CD4-positive, alpha-beta memory T cell (primary cell): Measurements from ENCODE around the gene RAB41. TPM values are rescaled to one million over a fixed set of nuclear protein-coding genes. Genes with fewer than 3 reads are reported as not detected.
"Not testable (repeated sequence)": the region's sequence is repeated elsewhere in the genome, so short reads cannot be mapped to it uniquely, and the experiment has no call there.

ENCODE experiments used
- CTCF ChIA-PET: fragments of 350-600 bp; sonication (Branson Sonifier 250); formaldehyde crosslinking; loops from one replicate; lab custom pipeline; 2021; ENCODE audit warnings: inconsistent platforms; ENCODE audit not compliant: partially characterized antibody; lab: Charles Lee
- POLR2A ChIA-PET: fragments of 350-600 bp; sonication (Branson Sonifier 250); formaldehyde crosslinking; loops from one replicate; lab custom pipeline; 2021; ENCODE audit not compliant: partially characterized antibody; lab: Charles Lee
- DNase-seq, 5 donors: peaks; one replicate each; pipeline versions ENCODE4 v3.0.0 to v3.0.0-alpha.2; 2020 to 2022; ENCODE audit warnings: mixed read lengths in 1 of 5
- H3K27ac ChIP-seq: one replicate; pipeline ENCODE4 v1.7.0; 2013; ENCODE audit warnings: low read depth, low read length
- H3K27me3 ChIP-seq: 2 replicates; pipeline ENCODE4 v1.7.0; 2013; ENCODE audit warnings: mild to moderate bottlenecking, low read length, moderate library complexity; ENCODE audit not compliant: insufficient read depth
- H3K36me3 ChIP-seq: 2 replicates; pipeline ENCODE4 v1.7.0; 2013; ENCODE audit warnings: mild to moderate bottlenecking, low read length, moderate library complexity; ENCODE audit not compliant: insufficient read depth
- H3K4me1 ChIP-seq: 2 replicates; pipeline ENCODE4 v1.7.0; 2013; ENCODE audit warnings: mild to moderate bottlenecking, low read length, moderate library complexity; ENCODE audit not compliant: insufficient read depth
- H3K4me3 ChIP-seq, 2 donors: one replicate each; pipeline ENCODE4 v1.7.0; 2013; ENCODE audit warnings: low read length in 2 of 2, mild to moderate bottlenecking in 1 of 2
- H3K9me3 ChIP-seq, 2 donors: one replicate each; pipeline ENCODE4 v1.7.0; 2013; ENCODE audit warnings: low read length in 2 of 2, control low read depth in 1 of 2; ENCODE audit not compliant: control insufficient read depth in 1 of 2
- H3K27ac Mint-ChIP-seq, 7 donors: one replicate each; pipeline ENCODE4 v1.8.0; 2020 to 2021; ENCODE audit warnings: mixed read lengths in 7 of 7, mild to moderate bottlenecking in 6 of 7, inconsistent platforms in 3 of 7, moderate library complexity in 3 of 7
- H3K27me3 Mint-ChIP-seq, 2 donors: one replicate each; pipeline ENCODE4 v1.8.0; 2020 to 2021; ENCODE audit warnings: mixed read lengths in 2 of 2
- H3K36me3 Mint-ChIP-seq, 2 donors: one replicate each; pipeline ENCODE4 v1.8.0; 2020 to 2021; ENCODE audit warnings: mixed read lengths in 2 of 2, inconsistent platforms in 1 of 2, mild to moderate bottlenecking in 1 of 2
- H3K4me1 Mint-ChIP-seq, 4 donors: one replicate each; pipeline ENCODE4 v1.8.0; 2020 to 2021; ENCODE audit warnings: mixed read lengths in 4 of 4, mild to moderate bottlenecking in 1 of 4
- H3K4me3 Mint-ChIP-seq, 8 donors: one replicate each; pipeline ENCODE4 v1.8.0; 2020 to 2021; ENCODE audit warnings: mixed read lengths in 8 of 8, mild to moderate bottlenecking in 7 of 8, moderate library complexity in 6 of 8, inconsistent platforms in 3 of 8
- H3K9me3 Mint-ChIP-seq, 8 donors: one replicate each; pipeline ENCODE4 v1.8.0; 2020 to 2021; ENCODE audit warnings: mixed read lengths in 8 of 8, mild to moderate bottlenecking in 5 of 8, inconsistent platforms in 3 of 8, moderate library complexity in 1 of 8
- intact Hi-C: fragments of 100-400 bp; cut with micrococcal nuclease; formaldehyde crosslinking; loops from one replicate; pipeline ENCODE4 v1.15.1; 2023
- polyA plus RNA-seq, 2 donors: library from polyadenylated mRNA; unstranded; fragments of 300-500 nt; fragmentation: Illumina TruSeq; gene quantifications; one replicate each; pipeline ENCODE4 v1.2.3, GENCODE V29; 2021
- total RNA-seq, 2 experiments: library from RNA; stranded (reverse); gene quantifications; one replicate each; pipeline ENCODE4 v1.2.3, GENCODE V29; 2021

RAB41 gene
- total RNA-seq (not detected), polyA plus RNA-seq (not detected)

DNA sequence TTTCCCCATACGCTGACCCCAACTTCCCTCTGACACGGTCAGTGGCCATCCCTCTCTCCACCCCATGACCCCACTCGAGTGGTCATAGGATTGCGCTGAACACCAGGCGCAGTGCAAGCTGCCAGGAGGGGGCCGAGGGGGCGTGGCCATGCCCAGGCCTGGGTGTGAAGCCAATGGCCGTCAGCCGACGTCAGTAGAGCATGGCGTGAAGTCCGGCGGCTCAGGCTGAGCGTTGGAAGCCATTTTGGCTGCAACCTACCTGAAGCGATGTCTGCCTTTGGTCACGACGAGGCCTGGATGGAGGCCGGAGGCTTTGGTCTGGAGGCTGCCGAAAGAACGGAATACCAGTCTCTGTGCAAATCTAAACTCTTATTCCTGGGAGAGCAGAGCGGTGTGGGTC lies at the start of gene RAB41:
TSS of gene RAB41 (plus strand) at position 222 of the 400 bp plus-strand sequence. CDS start at position 268, 46 bp downstream.
- H3K4me1 Mint-ChIP-seq, result no peaks in the 10 kb centered on the region
- H3K27ac ChIP-seq, result no peak within 1 kb of the TSS
- no peak within 1 kb of the TSS for H3K27ac Mint-ChIP-seq
- no peak within 1 kb of the TSS for H3K4me3 ChIP-seq
- H3K9me3 ChIP-seq, result no peaks in the 10 kb centered on the region
- peaks cover 0 to 1% (median 0%) of the 10 kb centered on the region in 8 donors for H3K9me3 Mint-ChIP-seq
- ChIA-PET POLR2A (no interaction called here), CTCF (no interaction called here)
- no peak for DNase-seq
- no peak within 1 kb of the TSS for H3K4me3 Mint-ChIP-seq
- no peaks in the 10 kb centered on the region for H3K27me3 Mint-ChIP-seq
- H3K36me3 Mint-ChIP-seq, result peaks cover 20 to 29% of the 10 kb centered on the region in 2 donors
- no peaks in the 10 kb centered on the region for H3K27me3 ChIP-seq
- intact Hi-C loops, result no loop called here
- H3K4me1 ChIP-seq, result no peaks in the 10 kb centered on the region
- no peaks in the 10 kb centered on the region for H3K36me3 ChIP-seq

DNA sequence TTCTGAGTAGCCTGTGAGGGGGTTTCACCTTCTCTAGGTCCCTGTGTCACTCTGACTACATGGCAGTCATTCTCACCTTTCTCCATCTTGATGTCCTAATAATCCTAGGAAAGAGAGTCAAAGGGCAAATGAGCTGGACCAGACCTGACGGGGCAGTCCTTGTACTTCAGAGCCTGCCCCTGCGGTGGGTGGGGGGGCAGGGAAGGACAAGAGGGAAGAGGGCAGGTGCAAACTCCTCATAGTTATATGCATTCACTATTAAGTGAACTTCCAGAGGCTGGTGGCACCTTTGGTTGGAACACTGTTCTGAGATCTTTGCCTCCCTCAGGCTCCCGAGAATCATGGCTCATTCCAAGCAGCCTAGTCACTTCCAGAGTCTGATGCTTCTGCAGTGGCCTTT lies 47.6 kb upstream of the RAB41 start, which contains the start of gene AWAT1:
TSS of gene AWAT1 (plus strand) at position 301 of the 400 bp plus-strand sequence. CDS start at position 342, 41 bp downstream.
- no peak for DNase-seq
- H3K4me1 Mint-ChIP-seq, result no peaks in the 10 kb centered on the region
- Histone ChIP-seq H3K27ac (no peak within 1 kb of the TSS), H3K36me3 (no peaks in the 10 kb centered on the region), H3K27me3 (no peaks in the 10 kb centered on the region), H3K4me3 (no peak within 1 kb of the TSS), H3K9me3 (no peaks in the 10 kb centered on the region), H3K4me1 (no peaks in the 10 kb centered on the region)
- intact Hi-C loops, result no loop called here
- H3K36me3 Mint-ChIP-seq, result no peaks in the 10 kb centered on the region
- ChIA-PET POLR2A (no interaction called here), CTCF (no interaction called here)
- no peak within 1 kb of the TSS for H3K4me3 Mint-ChIP-seq
- no peak within 1 kb of the TSS for H3K27ac Mint-ChIP-seq
- no peaks in the 10 kb centered on the region for H3K9me3 Mint-ChIP-seq
- H3K27me3 Mint-ChIP-seq, result no peaks in the 10 kb centered on the region

DNA sequence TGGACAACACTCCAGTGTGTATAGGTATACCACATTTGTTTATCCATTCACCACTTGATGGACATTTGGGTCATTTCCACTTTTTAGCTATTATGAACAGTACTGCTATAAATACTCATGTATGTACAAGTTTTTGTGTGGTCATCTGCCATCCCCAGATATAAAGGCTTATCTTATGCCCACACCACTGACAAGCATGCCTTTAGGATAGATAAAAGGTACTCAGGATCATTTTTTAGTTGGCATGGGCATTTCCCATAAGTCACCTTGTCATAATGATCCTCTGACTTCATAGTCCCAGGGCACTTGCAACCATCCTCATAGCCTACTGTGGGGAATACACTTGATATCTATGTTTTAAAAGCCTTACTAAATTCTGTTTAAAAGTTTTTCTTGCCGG lies 41.2 kb upstream of the RAB41 start:
- H3K9me3 ChIP-seq, result no peaks in the 10 kb centered on the region
- H3K27me3 ChIP-seq, result no peaks in the 10 kb centered on the region
- no peak overlapping the region for H3K4me3 ChIP-seq
- H3K27me3 Mint-ChIP-seq, result no peaks in the 10 kb centered on the region
- no peaks in the 10 kb centered on the region for H3K4me1 ChIP-seq
- no peak overlapping the region for H3K4me3 Mint-ChIP-seq
- ChIA-PET POLR2A (no interaction called here), CTCF (no interaction called here)
- no peak overlapping the region for H3K27ac Mint-ChIP-seq
- H3K36me3 Mint-ChIP-seq, result no peaks in the 10 kb centered on the region
- no peak overlapping the region for H3K27ac ChIP-seq
- DNase-seq, result no peak
- H3K4me1 Mint-ChIP-seq, result no peaks in the 10 kb centered on the region
- H3K36me3 ChIP-seq, result no peaks in the 10 kb centered on the region
- intact Hi-C loops, result no loop called here
- no peaks in the 10 kb centered on the region for H3K9me3 Mint-ChIP-seq

DNA sequence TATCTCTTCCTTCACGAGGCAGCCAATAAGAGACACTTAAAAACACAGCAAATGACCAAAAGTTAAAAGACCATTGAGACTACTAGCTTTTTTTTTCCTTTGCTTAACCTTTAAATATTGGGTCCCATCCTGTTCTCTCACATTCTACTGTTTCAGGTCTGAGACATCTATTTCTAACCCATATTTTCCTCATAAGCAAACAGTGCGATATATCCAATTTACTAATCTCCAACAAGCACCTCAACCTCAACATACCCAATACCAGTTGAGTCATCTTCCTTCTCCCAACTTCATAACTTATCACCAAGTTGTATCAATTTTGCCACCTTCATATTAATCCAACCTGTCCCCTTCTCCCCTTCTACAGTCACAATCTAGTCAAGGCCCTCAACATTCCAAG lies 40.5 kb upstream of the RAB41 start:
- Mint-ChIP-seq H3K36me3 (no peaks in the 10 kb centered on the region), H3K9me3 (no peaks in the 10 kb centered on the region), H3K27me3 (no peaks in the 10 kb centered on the region), H3K27ac (no peak overlapping the region), H3K4me1 (no peaks in the 10 kb centered on the region), H3K4me3 (no peak overlapping the region)
- Histone ChIP-seq H3K27ac (no peak overlapping the region), H3K27me3 (no peaks in the 10 kb centered on the region), H3K4me3 (no peak overlapping the region), H3K4me1 (no peaks in the 10 kb centered on the region), H3K36me3 (no peaks in the 10 kb centered on the region), H3K9me3 (no peaks in the 10 kb centered on the region)
- intact Hi-C loops, result no loop called here
- CTCF ChIA-PET, result no interaction called here
- no peak for DNase-seq
- POLR2A ChIA-PET, result no interaction called here

DNA sequence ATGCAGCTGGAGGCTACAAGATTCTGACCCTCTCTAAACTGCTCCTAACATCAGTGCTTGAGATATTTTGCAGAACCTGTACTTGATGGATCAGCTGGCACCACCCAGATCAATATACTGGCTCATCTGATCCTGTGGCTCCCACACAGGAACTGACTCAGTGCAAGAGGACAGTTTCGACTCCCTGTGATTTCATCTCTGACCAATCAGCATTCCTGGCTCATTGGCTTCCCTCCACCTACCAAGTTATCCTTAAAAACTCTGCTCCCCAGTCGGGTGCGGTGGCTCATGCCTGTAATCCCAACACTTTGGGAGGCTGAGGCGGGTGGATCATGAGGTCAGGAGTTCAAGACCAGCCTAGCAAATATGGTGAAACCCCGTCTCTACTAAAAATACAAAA lies 38.4 kb upstream of the RAB41 start:
- H3K4me1 Mint-ChIP-seq, H3K27ac ChIP-seq, DNase-seq, H3K9me3 Mint-ChIP-seq, H3K36me3 Mint-ChIP-seq, H3K4me1 ChIP-seq, H3K4me3 Mint-ChIP-seq, POLR2A ChIA-PET, H3K27ac Mint-ChIP-seq, H3K36me3 ChIP-seq, H3K4me3 ChIP-seq, H3K27me3 Mint-ChIP-seq, H3K9me3 ChIP-seq, H3K27me3 ChIP-seq, intact Hi-C loops, CTCF ChIA-PET: not testable (repeated sequence)

DNA sequence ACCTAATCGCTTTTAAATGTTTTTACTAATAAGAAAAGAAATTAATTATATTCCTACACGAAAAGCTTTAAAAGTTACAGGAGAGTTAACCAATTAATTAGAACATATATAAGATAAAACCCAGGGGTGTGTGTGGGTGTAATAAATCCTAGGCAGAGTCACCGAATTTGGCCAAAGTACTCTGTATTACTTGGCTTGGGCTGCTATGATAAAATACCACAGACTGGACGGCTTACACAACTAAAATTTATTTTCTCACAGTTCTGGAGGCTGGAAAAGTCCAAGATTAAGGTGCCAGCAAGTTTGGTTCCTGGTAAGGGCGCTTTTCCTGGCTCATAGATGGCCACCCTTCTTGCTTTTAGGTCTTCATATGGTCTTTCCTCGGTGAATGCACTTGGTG lies 37.1 kb upstream of the RAB41 start:
- no peaks in the 10 kb centered on the region for H3K27me3 Mint-ChIP-seq
- no peak overlapping the region for H3K4me3 Mint-ChIP-seq
- no peaks in the 10 kb centered on the region for H3K4me1 Mint-ChIP-seq
- no peaks in the 10 kb centered on the region for H3K36me3 Mint-ChIP-seq
- H3K9me3 Mint-ChIP-seq, result no peaks in the 10 kb centered on the region
- POLR2A ChIA-PET, result no interaction called here
- DNase-seq, result no peak
- no peaks in the 10 kb centered on the region for H3K36me3 ChIP-seq
- CTCF ChIA-PET, result no interaction called here
- intact Hi-C loops, result no loop called here
- no peak overlapping the region for H3K4me3 ChIP-seq
- H3K27ac Mint-ChIP-seq, result no peak overlapping the region
- no peaks in the 10 kb centered on the region for H3K27me3 ChIP-seq
- H3K4me1 ChIP-seq, result no peaks in the 10 kb centered on the region
- no peaks in the 10 kb centered on the region for H3K9me3 ChIP-seq
- no peak overlapping the region for H3K27ac ChIP-seq

DNA sequence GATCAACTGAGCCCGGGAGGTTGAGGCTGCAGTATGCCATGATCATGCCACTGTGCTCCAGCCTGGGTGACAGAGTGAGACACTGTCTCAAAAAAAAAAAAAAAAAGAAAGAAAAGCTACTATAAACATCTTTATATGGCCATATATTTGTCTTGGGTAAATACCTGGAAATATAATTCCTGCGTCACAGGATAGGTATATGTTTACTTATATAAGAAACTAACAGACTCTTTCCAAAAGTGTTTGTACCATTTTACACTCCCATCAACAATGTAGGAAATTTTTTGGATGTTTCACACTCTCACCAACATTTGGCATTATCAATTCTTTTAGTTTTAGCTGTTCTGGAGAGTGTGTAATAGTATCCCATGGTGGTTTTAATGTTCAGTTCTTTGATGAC lies 34.7 kb upstream of the RAB41 start:
- H3K4me3 ChIP-seq, result no peak overlapping the region
- Mint-ChIP-seq H3K27me3 (no peaks in the 10 kb centered on the region), H3K4me3 (no peak overlapping the region), H3K36me3 (no peaks in the 10 kb centered on the region), H3K27ac (no peak overlapping the region), H3K4me1 (no peaks in the 10 kb centered on the region), H3K9me3 (no peaks in the 10 kb centered on the region)
- no peak overlapping the region for H3K27ac ChIP-seq
- no peaks in the 10 kb centered on the region for H3K9me3 ChIP-seq
- H3K36me3 ChIP-seq, result no peaks in the 10 kb centered on the region
- H3K27me3 ChIP-seq, result no peaks in the 10 kb centered on the region
- ChIA-PET CTCF (no interaction called here), POLR2A (no interaction called here)
- H3K4me1 ChIP-seq, result no peaks in the 10 kb centered on the region
- DNase-seq, result no peak
- intact Hi-C loops, result no loop called here

DNA sequence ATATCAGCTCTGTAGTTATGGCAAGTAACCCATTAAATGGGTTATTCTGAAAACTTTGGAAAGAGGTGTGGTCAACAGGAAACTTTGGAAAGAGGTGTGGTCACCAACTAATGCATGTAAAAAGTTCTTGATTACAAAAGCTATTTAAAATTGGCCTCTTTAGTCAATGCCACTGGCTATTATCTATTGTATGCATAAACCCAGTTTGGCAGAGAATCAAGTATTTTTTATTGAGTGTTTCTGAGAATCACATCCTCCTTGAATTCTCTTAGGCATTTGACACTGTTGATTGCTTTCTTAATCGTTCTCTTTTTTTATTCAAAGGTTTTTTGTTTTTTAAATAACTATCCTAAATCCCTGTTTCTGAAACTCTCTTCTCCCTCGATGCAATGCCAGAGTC lies 29.5 kb upstream of the RAB41 start:
- CTCF ChIA-PET, result no interaction called here
- Mint-ChIP-seq H3K27ac (no peak overlapping the region), H3K36me3 (peaks cover 0 to 4% of the 10 kb centered on the region in 2 donors)

More for the DNA sequence above, 29.5 kb upstream of the RAB41 start:
- Histone ChIP-seq H3K36me3 (no peaks in the 10 kb centered on the region), H3K27ac (no peak overlapping the region), H3K9me3 (no peaks in the 10 kb centered on the region), H3K27me3 (no peaks in the 10 kb centered on the region), H3K4me3 (no peak overlapping the region), H3K4me1 (no peaks in the 10 kb centered on the region)
- Mint-ChIP-seq H3K4me1 (no peaks in the 10 kb centered on the region), H3K27me3 (no peaks in the 10 kb centered on the region), H3K9me3 (no peaks in the 10 kb centered on the region), H3K4me3 (no peak overlapping the region)
- POLR2A ChIA-PET, result no interaction called here
- no peak for DNase-seq
- intact Hi-C loops, result no loop called here
